ENCODE measurements around the gene FCRL3.

Gene FCRL3

GRCh38 chr1:157678721-157679120 is 21.8 kb downstream of the FCRL3 start:
- no peak for DNase-seq (ENCODE audit: low read depth)

GRCh38 chr1:157673008-157673407 is 27.6 kb downstream of the FCRL3 start:
- no peak for DNase-seq (ENCODE audit: low read depth)

GRCh38 chr1:157671895-157672294 is 28.7 kb downstream of the FCRL3 start:
- DNase-seq (ENCODE audit: low read depth) = no peak

- DNase-seq (ENCODE audit: low read depth) = no peak
These were observed 40.9 kb downstream of the FCRL3 start for GRCh38 chr1:157659576-157660247.

- DNase-seq (ENCODE audit: low read depth) = no peak
These were observed 42.0 kb downstream of the FCRL3 start for GRCh38 chr1:157658571-157658970.

DNA sequence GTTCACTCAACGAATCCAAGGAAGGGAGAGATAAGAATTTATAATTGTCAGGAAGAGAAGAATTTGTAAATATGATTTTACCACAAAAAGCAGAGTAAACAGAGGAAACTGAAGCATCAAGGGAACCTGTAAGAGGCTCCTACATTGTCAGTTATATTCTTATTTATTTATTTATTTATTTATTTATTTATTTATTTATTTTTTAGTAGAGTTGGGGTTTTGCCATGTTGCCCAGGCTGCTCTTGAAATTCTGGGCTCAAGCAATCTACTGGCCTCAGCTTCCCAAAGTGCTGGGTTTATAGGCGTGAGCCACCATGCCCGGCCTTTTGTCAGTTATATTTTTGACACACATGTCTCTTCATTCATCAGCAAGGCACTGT is 47.1 kb downstream of the FCRL3 start:
- DNase-seq (ENCODE audit: low read depth) = no peak

DNA sequence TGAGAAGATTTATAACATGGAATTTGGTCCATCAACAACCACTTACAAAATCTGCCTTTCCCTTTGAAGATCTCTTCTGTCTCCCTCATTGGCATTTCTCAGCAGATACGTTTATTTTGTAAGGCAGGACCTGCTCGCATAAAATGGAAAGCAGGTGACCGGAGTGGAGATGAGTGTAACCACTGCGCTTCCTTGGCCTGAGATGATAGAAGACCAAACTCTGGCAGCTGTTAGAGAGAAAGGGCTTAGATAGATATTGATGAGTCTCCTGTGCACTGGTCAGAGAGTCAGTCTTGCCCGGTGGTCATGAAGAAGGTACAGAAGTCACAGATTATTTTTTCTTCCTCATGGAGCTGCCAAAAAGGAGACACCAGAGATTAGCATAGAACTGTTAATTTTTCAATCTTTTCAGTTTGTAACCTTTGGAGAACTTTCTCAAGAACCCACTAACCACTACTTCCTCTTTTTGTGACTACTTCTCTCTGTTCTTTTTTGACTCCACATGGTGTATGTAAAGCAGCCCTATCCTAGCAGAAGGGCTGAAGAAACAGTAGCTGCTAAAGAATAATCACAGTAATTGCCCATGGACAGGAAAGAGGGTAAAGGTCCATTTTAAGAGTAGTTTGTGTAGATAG is 47.6 kb downstream of the FCRL3 start:
- no peak for DNase-seq (ENCODE audit: low read depth)

- no peak for DNase-seq (ENCODE audit: low read depth)
These were observed 52.3 kb downstream of the FCRL3 start for GRCh38 chr1:157648317-157648716.

- DNase-seq (ENCODE audit: low read depth) = no peak
These were observed 54.4 kb downstream of the FCRL3 start for GRCh38 chr1:157646144-157646543.

- DNase-seq (ENCODE audit: low read depth) = no peak
These were observed 59.4 kb downstream of the FCRL3 start for GRCh38 chr1:157641177-157641576.

DNA sequence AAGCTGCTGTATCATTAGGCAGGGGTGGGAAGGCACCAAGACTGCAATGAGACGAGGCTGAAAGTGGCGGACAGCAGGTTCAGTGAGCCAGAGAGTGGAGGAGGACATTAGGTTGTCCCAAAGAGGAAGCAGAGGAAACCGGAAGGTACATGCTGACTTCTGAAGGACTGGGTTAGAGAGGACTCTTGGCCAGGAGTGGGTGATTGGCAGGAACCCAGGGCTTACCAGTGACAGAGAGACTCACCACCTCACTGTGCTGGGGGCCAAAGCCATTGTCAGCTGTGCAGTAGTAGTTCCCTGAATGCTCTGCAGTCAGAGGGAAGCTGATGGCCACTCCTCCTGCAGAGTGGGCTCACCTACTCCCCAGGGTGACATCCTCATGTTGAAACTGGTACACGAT is 60.8 kb downstream of the FCRL3 start:
- no peak for DNase-seq (ENCODE audit: low read depth)

DNA sequence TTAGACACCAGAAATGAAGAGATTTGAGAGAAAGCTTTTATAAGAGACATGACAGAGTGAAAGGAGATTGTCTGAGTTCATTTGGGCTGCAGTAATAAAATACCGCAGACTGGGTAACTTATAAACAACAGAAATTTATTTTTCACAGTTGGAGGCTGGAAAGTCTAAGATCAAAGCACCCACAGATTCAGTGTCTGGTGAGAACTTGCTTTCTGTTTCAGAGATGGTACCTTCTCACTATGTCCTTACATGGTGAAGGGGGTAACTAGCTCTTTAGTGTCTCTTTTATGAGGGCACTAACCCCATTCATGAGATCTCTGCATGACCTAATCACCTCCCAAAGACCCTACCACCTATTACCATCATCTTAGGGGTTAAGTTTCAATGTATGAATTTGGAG is 71.8 kb downstream of the FCRL3 start:
- no peak for DNase-seq (ENCODE audit: low read depth)

Measured in stromal cell of bone marrow (primary cell).